GM13977 (cell line): ENCODE data around the gene ANTXR2.

Source experiments
- DNase-seq: peaks from one replicate; pipeline ENCODE4 v3.0.0; 2012; ENCODE audit warnings: low spot score
- CTCF ChIP-seq: IDR thresholded peaks from 2 replicates; pipeline ENCODE4 v1.5.1; 2012; ENCODE audit warnings: mild to moderate bottlenecking, control low read depth; ENCODE audit not compliant: insufficient read depth; ENCODE audit errors: extremely low read depth, missing control alignments
- in situ Hi-C: fragments of 300-500 bp; cut with MboI; formaldehyde crosslinking; loops from one replicate; pipeline ENCODE4 v1.12.0; 2022; ENCODE audit warnings: low sequenced_read_pairs, low pct_unique_long_range_greater_than_20kb, mixed read lengths, inconsistent platforms; ENCODE audit not compliant: unreplicated experiment

The ANTXR2 gene

GRCh38 chr4:80077639-80078038 lies 4.6 kb upstream of the ANTXR2 start:
- in situ Hi-C loops: no loop called here
- TF ChIP-seq CTCF: no peak
- DNase-seq: no peak

GRCh38 chr4:80076681-80077080 lies 3.7 kb upstream of the ANTXR2 start:
- DNase-seq: no peak
- TF ChIP-seq CTCF: no peak
- in situ Hi-C loops: no loop called here

- DNase-seq: no peak
- TF ChIP-seq CTCF: no peak
- in situ Hi-C loops: no loop called here
Measured at GRCh38 chr4:80075995-80076675, 3.1 kb upstream of the ANTXR2 start.

- in situ Hi-C loops: no loop called here
- no peak for TF ChIP-seq CTCF
- DNase-seq: no peak
Measured at GRCh38 chr4:80074651-80075050, 1.6 kb upstream of the ANTXR2 start.

GRCh38 chr4:80074069-80074468 lies 1.0 kb upstream of the ANTXR2 start:
- DNase-seq: no peak
- in situ Hi-C loops: no loop called here
- no peak for TF ChIP-seq CTCF

- in situ Hi-C loops: no loop called here
- DNase-seq: peak; percentile 53
- TF ChIP-seq CTCF: no peak
Measured at GRCh38 chr4:80073473-80074008, 512 bp upstream of the ANTXR2 start.

- TF ChIP-seq CTCF: no peak
- in situ Hi-C loops: no loop called here
- DNase-seq: peak; percentile 19
Measured at GRCh38 chr4:80072228-80072743, 743 bp downstream of the ANTXR2 start.
